Medulla oblongata (tissue), 1 donor: ENCODE data around the gene XKR7.
A peak's percentile ranks its signal among the peaks of the same experiment; 100 is the strongest.

ENCODE experiments used
- DNase-seq: peaks from one replicate; pipeline ENCODE4 v3.0.0-alpha.2; 2015; ENCODE audit errors: extremely low spot score

XKR7 gene

DNA sequence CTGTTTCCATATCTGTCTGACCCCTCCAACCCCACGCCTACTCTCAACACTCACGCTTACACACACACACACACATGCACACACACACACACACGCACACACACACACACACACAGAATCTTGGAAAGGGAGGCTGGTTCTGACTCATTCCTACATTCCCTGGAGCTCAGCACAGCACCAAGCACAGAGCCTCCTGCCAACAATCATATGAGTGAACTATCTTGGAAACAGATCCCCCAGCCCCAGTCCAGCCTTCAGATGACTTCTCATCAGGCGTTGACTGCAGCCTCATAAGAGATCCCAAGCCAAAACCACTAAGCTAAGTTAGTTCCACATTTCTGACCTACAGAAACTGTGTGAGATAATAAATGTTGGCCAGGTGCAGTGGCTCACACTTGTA, 70.0 kb downstream of the XKR7 start:
- no peak for DNase-seq

DNA sequence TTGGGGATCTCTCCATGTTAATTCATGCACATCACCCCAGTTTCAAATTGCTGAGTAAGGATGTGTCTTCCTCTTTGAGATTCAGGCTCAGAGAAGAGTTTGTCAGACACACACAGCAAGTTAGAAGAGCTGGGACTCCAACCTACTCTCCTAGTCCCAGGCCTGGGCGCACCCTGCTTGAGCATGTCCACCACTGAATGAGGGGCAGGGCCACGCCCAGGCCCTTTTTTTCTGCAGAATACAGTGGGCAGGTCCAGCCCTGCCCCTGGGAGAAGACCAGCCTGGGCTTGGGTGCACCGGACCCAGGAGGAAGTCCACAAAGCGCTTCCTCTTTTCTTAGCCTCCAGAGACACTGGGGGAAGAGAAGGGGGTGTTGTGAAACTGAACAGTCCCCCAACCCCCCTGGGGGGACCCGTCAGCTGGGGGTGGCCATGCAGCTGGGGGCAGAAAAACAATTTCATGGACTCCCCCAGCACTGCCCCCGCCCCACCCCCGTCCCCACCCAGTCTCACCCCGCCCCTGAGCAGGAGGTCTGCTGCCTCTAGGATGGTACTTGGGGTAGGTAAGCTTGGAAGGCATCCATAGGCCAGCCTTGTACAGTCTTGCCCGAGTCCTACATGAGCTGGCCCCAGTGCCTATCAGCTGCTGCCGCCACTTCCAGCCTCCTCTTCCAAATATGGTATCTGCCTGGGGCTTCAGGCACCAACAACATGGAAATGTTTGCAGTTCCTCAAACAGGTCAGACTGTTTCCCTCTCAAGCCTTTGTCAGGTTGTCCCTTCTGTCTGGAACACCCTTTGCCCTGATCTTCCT, 72.4 kb downstream of the XKR7 start:
- peak; percentile 64 for DNase-seq

DNA sequence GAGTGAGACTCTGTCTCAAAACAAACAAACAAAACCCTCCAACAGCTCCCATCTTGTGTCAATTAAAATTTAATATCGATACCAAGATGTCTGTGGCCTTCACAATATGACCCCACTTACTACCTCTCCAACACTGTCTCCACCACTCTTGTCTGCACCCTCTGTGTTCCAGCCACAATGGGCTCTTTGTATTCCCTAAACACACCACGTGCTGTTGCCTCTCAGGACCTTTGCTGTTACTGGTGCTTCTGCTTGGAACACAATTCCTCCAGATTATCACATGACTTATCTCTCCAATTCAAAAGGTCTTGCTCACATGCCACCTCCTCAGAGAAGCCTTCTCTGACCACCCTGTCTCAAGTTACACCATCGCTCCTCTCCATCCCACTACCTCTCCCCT, 78.0 kb downstream of the XKR7 start:
- DNase-seq = no peak

DNA sequence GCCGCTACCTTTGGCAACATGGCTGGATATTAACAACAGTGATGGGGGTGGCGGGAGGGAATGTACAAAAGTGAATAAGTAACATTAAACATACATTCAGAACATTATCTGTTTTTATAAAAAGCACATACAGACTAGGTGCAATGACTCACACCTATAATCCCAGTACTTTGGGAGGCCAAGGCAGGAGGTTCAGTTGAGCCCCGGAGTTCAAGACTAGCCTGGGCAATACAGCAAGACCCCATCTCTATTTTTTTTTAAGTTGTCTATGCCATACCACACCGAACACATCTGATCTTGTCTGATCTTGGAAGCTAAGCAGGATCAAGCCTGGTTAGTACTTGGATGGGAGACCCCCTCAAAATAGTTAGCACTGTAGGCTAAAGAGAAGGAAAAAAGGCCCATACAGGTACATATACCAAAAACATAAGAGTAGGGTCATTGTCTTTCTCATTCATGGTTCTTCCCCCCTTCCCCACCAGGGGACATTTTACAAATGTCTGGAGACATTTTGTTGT, 82.4 kb downstream of the XKR7 start:
- DNase-seq = no peak

DNA sequence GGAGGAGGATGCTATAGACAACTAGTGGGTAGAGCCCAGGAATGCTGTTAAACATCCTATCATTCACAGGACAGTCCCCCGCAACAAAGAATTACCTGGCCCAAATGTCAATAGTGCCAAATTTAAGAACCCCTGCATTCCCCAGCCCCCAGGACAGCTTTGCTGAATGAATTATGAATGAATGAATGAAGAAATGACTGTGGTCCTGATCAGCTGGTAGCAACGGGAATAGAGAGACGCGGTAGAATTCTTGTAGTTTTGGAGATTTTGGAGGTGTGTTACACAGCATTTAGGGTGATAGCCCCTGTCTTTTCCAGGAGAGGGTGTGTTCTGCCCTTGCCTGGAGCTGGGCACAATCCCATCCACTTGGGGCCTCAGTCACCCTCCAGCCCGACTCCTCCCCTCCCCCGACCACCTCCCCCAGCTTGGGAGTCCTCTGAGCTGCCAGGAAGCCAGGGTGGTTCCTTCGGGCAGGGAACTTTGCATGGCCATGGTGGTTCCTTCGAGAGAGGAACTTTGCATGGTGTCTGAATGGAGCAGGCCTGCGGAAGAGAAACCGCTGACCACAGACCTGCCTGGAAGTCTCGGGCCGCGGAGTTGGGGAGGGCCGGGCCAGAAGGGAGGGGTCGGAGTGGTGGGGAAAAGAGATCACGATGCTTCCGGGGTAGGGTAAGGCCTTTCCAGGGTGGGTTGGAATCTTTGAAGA, 83.1 kb downstream of the XKR7 start:
- DNase-seq = peak; percentile 65

DNA sequence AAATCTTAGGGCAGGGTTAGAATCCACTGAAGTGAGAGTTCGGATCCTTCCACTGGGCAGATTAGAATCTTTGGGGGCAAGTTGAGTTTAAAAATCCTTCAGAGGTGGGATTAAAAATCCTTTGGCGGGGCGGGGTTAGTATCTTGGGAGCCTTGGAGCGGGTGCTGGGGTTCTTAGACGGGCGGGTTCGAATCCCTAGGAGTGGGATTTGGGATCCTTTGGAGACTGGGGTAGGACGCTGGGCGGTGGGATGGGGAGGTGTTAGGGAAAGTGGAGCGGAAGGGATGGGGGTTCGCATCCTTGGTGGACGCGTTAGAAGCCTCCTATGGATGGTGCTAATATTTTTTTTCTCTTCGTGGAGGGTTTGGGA, 83.8 kb downstream of the XKR7 start:
- no peak for DNase-seq

DNA sequence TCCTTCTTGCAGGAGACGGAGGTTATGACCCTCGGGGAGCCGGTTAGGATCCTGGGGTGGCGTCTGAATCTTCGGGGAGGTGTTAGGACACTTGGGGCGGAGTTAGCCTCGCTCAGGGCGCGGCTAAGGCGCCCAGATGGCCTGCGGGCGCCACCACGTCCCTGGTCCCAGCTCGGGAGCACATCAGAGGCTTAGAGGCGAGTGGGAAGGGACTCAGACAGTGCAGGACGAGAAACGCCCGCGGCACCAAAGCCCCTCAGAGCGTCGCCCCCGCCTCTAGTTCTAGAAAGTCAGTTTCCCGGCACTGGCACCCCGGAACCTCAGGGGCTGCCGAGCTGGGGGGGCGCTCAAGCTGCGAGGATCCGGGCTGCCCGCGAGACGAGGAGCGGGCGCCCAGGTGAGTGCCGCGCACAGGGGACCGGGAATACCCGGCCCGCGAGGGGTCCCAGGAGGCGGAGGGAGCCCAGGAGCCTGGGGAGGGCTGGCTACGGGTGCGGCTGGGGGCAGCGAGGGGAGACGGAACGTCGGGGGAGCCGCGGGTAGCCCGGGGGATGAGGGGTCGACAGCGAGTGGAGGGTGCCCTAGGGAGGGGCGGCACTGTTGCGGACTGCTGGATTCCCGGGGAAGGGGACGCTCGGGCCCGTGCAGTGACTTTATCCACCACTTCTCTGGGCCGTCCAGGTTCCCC, 84.3 kb downstream of the XKR7 start, which contains the start of gene HCK:
HCK (plus strand) TSS at position 153 of the 688 bp plus-strand sequence.
- DNase-seq = peak; percentile 38

DNA sequence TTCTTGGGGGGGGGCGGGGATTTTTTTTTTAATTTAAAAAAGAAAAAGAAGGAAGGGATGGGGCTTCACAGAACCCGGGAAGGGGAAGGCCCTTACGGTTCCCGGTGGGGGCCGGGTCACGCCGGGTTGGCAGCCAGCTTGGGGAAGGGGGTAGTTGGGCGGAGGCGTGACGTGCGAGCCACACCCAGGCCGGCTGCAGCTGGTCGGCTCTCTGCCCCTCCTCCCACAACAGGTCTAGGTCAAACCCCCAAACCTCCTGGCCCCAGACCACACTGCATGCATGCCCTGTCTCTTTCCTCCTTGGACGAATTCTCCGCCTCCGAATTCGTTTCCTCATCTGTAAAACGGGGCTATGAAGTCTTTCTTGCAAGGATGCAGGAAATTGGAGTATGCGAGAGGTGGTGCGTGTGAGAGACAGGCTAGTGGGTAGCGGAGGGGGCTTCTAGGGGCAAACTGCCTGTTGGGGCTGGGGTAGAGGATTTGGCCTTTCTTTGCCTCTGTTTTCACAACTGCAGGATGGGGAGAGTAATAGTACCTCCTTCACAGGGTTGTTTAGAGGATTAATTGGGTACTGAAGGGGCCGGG, 84.9 kb downstream of the XKR7 start:
- DNase-seq = no peak
